ENCODE measurements around the gene HCN3. TPM values are rescaled to one million over a fixed set of nuclear protein-coding genes. Genes with fewer than 3 reads are reported as not detected.

The HCN3 gene
- total and polyA plus RNA-seq, 2 of the 13 experiments (the other 11 are each of a cell fraction or from before 2014, with no cell fraction given) = 2.4 to 10.2 TPM

GRCh38 chr1:155255243-155256007 is 21.8 kb upstream of the HCN3 start, which contains the start of gene ENTREP3 (continued):
- TF ChIP-seq ZFP62 (CRISPR knock-in tag; IDR thresholded peaks at IDR 0.05) = no peak
- 0 out of 2 replicates have a peak, but pooled peaks have one; percentile 26 for TF ChIP-seq NRL (CRISPR knock-in tag; IDR thresholded peaks at IDR 0.05; ENCODE audit: borderline replicate concordance)
- no peak for TF ChIP-seq HES4 (CRISPR knock-in tag; IDR thresholded peaks at IDR 0.05; ENCODE audit: borderline replicate concordance)
- TF ChIP-seq ZFY (CRISPR knock-in tag; IDR thresholded peaks at IDR 0.05) = peak; percentile 76
- TF ChIP-seq SP5 (CRISPR knock-in tag; IDR thresholded peaks at IDR 0.05; ENCODE audit: borderline replicate concordance, low read depth) = peak; percentile 46; the same call in 1 of the 2 replicates
- TF ChIP-seq NFKBIZ (CRISPR knock-in tag; IDR thresholded peaks at IDR 0.05) = 0 out of 2 replicates have a peak, but pooled peaks have one; percentile 37
- TF ChIP-seq TARDBP (CRISPR knock-in tag; IDR thresholded peaks at IDR 0.05) = peak; percentile 61; the same call in 1 of the 2 replicates
- no peak for TF ChIP-seq HMG20A (CRISPR knock-in tag; IDR thresholded peaks at IDR 0.05; ENCODE audit: borderline replicate concordance)
- peak; percentile 78 for TF ChIP-seq HNF1B (CRISPR knock-in tag; IDR thresholded peaks at IDR 0.05)
- 0 out of 2 replicates have a peak, but pooled peaks have one; percentile 47 for TF ChIP-seq ZFP1 (CRISPR knock-in tag; IDR thresholded peaks at IDR 0.05)
- TF ChIP-seq CBX1 (IDR thresholded peaks at IDR 0.05; ENCODE audit: low read depth) = peak; percentile 32
- no peak for TF ChIP-seq ZNF576 (CRISPR knock-in tag; IDR thresholded peaks at IDR 0.05)
- peak; percentile 79 for TF ChIP-seq GMEB1 (CRISPR knock-in tag; IDR thresholded peaks at IDR 0.05; ENCODE audit: borderline replicate concordance)
- no peak for TF ChIP-seq ZNF563 (CRISPR knock-in tag; IDR thresholded peaks at IDR 0.05)
- TF ChIP-seq ZNF501 (CRISPR knock-in tag; IDR thresholded peaks at IDR 0.05) = peak; percentile 69; the same call in 1 of the 2 replicates
- TF ChIP-seq ZSCAN29 (CRISPR knock-in tag; conservative IDR thresholded peaks at IDR 0.05) = no peak
- no peak for TF ChIP-seq MED8 (CRISPR knock-in tag; IDR thresholded peaks at IDR 0.05; ENCODE audit: insufficient replicate concordance)
- TF ChIP-seq MEF2D (CRISPR knock-in tag; IDR thresholded peaks at IDR 0.05) = no peak
- no peak; the same call in none of the 2 replicates for TF ChIP-seq KAT7 (CRISPR knock-in tag; IDR thresholded peaks at IDR 0.05; ENCODE audit: borderline replicate concordance)
- TF ChIP-seq PATZ1 (CRISPR knock-in tag; IDR thresholded peaks at IDR 0.05) = peak; percentile 71
- no peak for TF ChIP-seq ZNF354B (CRISPR knock-in tag; IDR thresholded peaks at IDR 0.05)
- 0 out of 2 replicates have a peak, but pooled peaks have one; percentile 31 for TF ChIP-seq ZBTB3 (CRISPR knock-in tag; IDR thresholded peaks at IDR 0.05; ENCODE audit: borderline replicate concordance, low read depth)
- TF ChIP-seq ZKSCAN1 (IDR thresholded peaks at IDR 0.05; ENCODE audit: low read length) = no peak
- no peak for TF ChIP-seq SRSF9 (IDR thresholded peaks at IDR 0.05; ENCODE audit: borderline replicate concordance, insufficient read depth, low read depth, low read length, poor library complexity, severe bottlenecking)
- peak; percentile 90 for TF ChIP-seq GABPB1 (CRISPR knock-in tag; IDR thresholded peaks at IDR 0.05)
- no peak for TF ChIP-seq TMF1 (CRISPR knock-in tag; IDR thresholded peaks at IDR 0.05; ENCODE audit: low read depth)
